ENCODE results near the gene STARD13.

DNA sequence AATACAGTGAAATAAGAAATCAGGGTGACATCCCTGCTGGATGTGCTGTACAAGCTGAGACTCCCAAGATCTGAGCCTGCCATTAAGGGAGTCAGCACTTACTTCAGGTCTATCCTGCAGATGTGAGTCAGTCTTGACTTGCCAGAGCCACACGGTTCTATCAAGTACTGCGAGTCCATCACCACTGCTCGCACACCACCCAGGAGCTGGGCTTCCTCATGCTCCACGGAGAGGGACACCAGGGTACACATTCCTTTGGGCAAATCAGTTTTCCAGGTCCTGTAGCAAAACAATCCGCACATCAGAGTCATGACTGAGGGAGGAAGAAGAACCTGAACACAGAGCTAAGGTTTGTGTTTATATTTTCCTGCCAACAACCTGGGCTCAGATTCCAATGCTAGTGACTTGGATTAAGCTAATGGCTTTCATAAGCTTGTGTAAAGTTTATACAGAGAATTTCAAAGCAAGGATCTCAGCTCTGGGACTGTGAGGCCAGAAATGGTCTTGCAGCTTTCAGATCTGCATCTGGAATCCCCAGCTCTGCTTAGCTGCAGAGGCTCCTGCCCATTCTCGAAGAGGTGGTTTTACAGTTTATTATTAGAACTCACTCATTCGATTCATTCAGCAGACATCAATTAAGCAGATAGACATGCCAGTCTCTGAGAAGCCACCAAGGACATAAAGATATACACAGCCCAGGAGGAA, 178.7 kb downstream of the STARD13 start:
- TF ChIP-seq, protein P1, sequence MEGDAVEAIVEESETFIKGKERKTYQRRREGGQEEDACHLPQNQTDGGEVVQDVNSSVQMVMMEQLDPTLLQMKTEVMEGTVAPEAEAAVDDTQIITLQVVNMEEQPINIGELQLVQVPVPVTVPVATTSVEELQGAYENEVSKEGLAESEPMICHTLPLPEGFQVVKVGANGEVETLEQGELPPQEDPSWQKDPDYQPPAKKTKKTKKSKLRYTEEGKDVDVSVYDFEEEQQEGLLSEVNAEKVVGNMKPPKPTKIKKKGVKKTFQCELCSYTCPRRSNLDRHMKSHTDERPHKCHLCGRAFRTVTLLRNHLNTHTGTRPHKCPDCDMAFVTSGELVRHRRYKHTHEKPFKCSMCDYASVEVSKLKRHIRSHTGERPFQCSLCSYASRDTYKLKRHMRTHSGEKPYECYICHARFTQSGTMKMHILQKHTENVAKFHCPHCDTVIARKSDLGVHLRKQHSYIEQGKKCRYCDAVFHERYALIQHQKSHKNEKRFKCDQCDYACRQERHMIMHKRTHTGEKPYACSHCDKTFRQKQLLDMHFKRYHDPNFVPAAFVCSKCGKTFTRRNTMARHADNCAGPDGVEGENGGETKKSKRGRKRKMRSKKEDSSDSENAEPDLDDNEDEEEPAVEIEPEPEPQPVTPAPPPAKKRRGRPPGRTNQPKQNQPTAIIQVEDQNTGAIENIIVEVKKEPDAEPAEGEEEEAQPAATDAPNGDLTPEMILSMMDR (IDR thresholded peaks at IDR 0.05) = no peak
- no peak for TF ChIP-seq POLR2A (IDR thresholded peaks at IDR 0.05)
